ENCODE measurements around the gene MED7.

MED7 gene

DNA sequence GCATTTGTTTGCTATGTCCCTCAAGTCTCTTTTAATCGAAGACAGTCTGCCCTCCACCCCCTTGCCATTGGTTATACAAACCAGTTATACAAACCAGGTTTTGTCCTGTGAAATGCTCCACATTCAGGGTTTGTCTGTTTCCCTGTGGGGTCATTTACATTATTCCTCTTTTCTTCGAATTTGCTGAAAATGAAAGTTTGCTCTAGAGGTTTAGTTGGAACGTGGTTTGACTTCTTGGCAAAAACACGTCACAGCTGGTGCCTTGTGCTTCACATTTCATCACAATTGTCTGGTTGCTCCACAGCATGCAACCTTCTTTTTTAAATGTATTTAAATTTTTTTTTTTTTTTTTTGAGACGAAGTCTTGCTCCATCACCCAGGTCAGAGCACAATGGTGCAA is 29.7 kb downstream of the MED7 start:
- Histone ChIP-seq H3K4me1 (ENCODE audit: control insufficient read depth, insufficient read depth, low read length) (no peaks in the 10 kb centered on the region), H3K27ac (ENCODE audit: extremely low read depth, low read depth, low read length) (no peak overlapping the region), H3K36me3 (ENCODE audit: control insufficient read depth in 2 of 2, insufficient read depth in 1 of 2, low read length in 2 of 2) (no peaks in the 10 kb centered on the region), H3K4me3 (ENCODE audit: low read depth, low read length) (no peak overlapping the region), H3K9me3 (ENCODE audit: control insufficient read depth, insufficient read depth, low read depth, low read length) (no peaks in the 10 kb centered on the region)
- CTCF ChIA-PET: no interaction called here
- POLR2A ChIA-PET: no interaction called here
- TF ChIP-seq ZNF202 (tag by site-specific recombination; IDR thresholded peaks at IDR 0.05; ENCODE audit: borderline replicate concordance): no peak
- TF ChIP-seq ZNF596 (tag by site-specific recombination; IDR thresholded peaks at IDR 0.05): no peak
- TF ChIP-seq SP3 (tag by site-specific recombination; IDR thresholded peaks at IDR 0.05): no peak
- no peak for TF ChIP-seq TRIM28 (IDR thresholded peaks at IDR 0.05; ENCODE audit: borderline replicate concordance, low read length)
- no peak for TF ChIP-seq ZNF423 (tag by site-specific recombination; IDR thresholded peaks at IDR 0.05)
- TF ChIP-seq, protein P1, sequence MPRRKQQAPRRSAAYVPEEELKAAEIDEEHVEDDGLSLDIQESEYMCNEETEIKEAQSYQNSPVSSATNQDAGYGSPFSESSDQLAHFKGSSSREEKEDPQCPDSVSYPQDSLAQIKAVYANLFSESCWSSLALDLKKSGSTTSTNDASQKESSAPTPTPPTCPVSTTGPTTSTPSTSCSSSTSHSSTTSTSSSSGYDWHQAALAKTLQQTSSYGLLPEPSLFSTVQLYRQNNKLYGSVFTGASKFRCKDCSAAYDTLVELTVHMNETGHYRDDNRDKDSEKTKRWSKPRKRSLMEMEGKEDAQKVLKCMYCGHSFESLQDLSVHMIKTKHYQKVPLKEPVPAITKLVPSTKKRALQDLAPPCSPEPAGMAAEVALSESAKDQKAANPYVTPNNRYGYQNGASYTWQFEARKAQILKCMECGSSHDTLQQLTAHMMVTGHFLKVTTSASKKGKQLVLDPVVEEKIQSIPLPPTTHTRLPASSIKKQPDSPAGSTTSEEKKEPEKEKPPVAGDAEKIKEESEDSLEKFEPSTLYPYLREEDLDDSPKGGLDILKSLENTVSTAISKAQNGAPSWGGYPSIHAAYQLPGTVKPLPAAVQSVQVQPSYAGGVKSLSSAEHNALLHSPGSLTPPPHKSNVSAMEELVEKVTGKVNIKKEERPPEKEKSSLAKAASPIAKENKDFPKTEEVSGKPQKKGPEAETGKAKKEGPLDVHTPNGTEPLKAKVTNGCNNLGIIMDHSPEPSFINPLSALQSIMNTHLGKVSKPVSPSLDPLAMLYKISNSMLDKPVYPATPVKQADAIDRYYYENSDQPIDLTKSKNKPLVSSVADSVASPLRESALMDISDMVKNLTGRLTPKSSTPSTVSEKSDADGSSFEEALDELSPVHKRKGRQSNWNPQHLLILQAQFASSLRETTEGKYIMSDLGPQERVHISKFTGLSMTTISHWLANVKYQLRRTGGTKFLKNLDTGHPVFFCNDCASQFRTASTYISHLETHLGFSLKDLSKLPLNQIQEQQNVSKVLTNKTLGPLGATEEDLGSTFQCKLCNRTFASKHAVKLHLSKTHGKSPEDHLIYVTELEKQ (tag by site-specific recombination; IDR thresholded peaks at IDR 0.05; ENCODE audit: borderline replicate concordance): no peak
- TF ChIP-seq, protein P2, sequence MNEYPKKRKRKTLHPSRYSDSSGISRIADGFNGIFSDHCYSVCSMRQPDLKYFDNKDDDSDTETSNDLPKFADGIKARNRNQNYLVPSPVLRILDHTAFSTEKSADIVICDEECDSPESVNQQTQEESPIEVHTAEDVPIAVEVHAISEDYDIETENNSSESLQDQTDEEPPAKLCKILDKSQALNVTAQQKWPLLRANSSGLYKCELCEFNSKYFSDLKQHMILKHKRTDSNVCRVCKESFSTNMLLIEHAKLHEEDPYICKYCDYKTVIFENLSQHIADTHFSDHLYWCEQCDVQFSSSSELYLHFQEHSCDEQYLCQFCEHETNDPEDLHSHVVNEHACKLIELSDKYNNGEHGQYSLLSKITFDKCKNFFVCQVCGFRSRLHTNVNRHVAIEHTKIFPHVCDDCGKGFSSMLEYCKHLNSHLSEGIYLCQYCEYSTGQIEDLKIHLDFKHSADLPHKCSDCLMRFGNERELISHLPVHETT (tag by site-specific recombination; IDR thresholded peaks at IDR 0.05): no peak
- no peak for TF ChIP-seq ZNF292 (tag by site-specific recombination; IDR thresholded peaks at IDR 0.05; ENCODE audit: borderline replicate concordance, low read depth)
- TF ChIP-seq ZNF549 (tag by site-specific recombination; IDR thresholded peaks at IDR 0.05): no peak
- no peak for TF ChIP-seq ZBTB21 (tag by site-specific recombination; IDR thresholded peaks at IDR 0.05)
- no peak for TF ChIP-seq ZNF843 (tag by site-specific recombination; IDR thresholded peaks at IDR 0.05)
- TF ChIP-seq ZNF76 (tag by site-specific recombination; IDR thresholded peaks at IDR 0.05; ENCODE audit: borderline replicate concordance, low read depth): no peak
- no peak for TF ChIP-seq HOXC10 (CRISPR knock-in tag; IDR thresholded peaks at IDR 0.05)
- TF ChIP-seq, protein P3, sequence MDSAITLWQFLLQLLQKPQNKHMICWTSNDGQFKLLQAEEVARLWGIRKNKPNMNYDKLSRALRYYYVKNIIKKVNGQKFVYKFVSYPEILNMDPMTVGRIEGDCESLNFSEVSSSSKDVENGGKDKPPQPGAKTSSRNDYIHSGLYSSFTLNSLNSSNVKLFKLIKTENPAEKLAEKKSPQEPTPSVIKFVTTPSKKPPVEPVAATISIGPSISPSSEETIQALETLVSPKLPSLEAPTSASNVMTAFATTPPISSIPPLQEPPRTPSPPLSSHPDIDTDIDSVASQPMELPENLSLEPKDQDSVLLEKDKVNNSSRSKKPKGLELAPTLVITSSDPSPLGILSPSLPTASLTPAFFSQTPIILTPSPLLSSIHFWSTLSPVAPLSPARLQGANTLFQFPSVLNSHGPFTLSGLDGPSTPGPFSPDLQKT (IDR thresholded peaks at IDR 0.05; ENCODE audit: borderline replicate concordance, low read depth, low read length): no peak
- TF ChIP-seq KLF7 (tag by site-specific recombination; IDR thresholded peaks at IDR 0.05; ENCODE audit: borderline replicate concordance): no peak
- TF ChIP-seq ZNF791 (tag by site-specific recombination; IDR thresholded peaks at IDR 0.05): no peak
- no peak for TF ChIP-seq ZNF239 (tag by site-specific recombination; IDR thresholded peaks at IDR 0.05)
- no peak for TF ChIP-seq KLF8 (tag by site-specific recombination; IDR thresholded peaks at IDR 0.05)

DNA sequence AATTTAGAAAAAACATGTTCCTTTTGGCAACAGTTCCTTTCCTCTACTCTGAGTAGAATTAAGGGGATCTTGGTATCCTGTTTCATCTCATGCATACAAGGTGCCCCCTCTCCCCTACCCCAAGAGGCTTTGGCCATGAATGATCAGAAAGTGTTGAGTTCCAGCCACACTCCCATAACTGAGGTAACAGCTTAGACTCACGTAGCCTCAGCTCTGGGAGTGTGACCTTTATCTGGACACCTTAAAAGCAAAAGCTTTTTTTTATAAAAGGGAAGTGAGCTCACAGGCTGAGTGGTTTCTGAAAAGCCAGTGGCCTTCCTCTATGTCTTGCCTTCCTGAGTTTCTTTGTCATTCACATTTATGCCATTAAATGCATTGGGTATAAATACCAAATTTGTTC is 32.9 kb downstream of the MED7 start:
- Histone ChIP-seq H3K4me1 (ENCODE audit: control insufficient read depth, insufficient read depth, low read length) (no peaks in the 10 kb centered on the region), H3K4me3 (ENCODE audit: low read depth, low read length) (no peak overlapping the region), H3K27ac (ENCODE audit: extremely low read depth, low read depth, low read length) (no peak overlapping the region), H3K36me3 (ENCODE audit: control insufficient read depth in 2 of 2, insufficient read depth in 1 of 2, low read length in 2 of 2) (no peaks in the 10 kb centered on the region), H3K9me3 (ENCODE audit: control insufficient read depth, insufficient read depth, low read depth, low read length) (no peaks in the 10 kb centered on the region)
- ChIA-PET POLR2A (no interaction called here), CTCF (no interaction called here)
- TF ChIP-seq, protein P2 (tag by site-specific recombination; IDR thresholded peaks at IDR 0.05): no peak
- TF ChIP-seq ZNF404 (tag by site-specific recombination; IDR thresholded peaks at IDR 0.05): no peak
- no peak for TF ChIP-seq ZNF530 (tag by site-specific recombination; IDR thresholded peaks at IDR 0.05; ENCODE audit: low read depth)
- no peak for TF ChIP-seq SALL2 (tag by site-specific recombination; IDR thresholded peaks at IDR 0.05; ENCODE audit: borderline replicate concordance)
- TF ChIP-seq TRIM28 (IDR thresholded peaks at IDR 0.05; ENCODE audit: borderline replicate concordance, low read length): no peak
- TF ChIP-seq ZNF768 (tag by site-specific recombination; IDR thresholded peaks at IDR 0.05): no peak
- TF ChIP-seq, protein P4, sequence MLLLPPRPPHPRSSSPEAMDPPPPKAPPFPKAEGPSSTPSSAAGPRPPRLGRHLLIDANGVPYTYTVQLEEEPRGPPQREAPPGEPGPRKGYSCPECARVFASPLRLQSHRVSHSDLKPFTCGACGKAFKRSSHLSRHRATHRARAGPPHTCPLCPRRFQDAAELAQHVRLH (tag by site-specific recombination; IDR thresholded peaks at IDR 0.05): no peak
- TF ChIP-seq, protein P5, sequence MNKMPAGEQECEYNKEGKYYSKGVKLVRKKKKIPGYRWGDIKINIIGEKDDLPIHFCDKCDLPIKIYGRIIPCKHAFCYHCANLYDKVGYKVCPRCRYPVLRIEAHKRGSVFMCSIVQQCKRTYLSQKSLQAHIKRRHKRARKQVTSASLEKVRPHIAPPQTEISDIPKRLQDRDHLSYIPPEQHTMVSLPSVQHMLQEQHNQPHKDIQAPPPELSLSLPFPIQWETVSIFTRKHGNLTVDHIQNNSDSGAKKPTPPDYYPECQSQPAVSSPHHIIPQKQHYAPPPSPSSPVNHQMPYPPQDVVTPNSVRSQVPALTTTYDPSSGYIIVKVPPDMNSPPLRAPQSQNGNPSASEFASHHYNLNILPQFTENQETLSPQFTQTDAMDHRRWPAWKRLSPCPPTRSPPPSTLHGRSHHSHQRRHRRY (tag by site-specific recombination; IDR thresholded peaks at IDR 0.05): no peak
- TF ChIP-seq FEZF1 (tag by site-specific recombination; IDR thresholded peaks at IDR 0.05): no peak
- no peak for TF ChIP-seq ZNF23 (tag by site-specific recombination; IDR thresholded peaks at IDR 0.05; ENCODE audit: borderline replicate concordance)
- no peak for TF ChIP-seq ZBTB1 (tag by site-specific recombination; IDR thresholded peaks at IDR 0.05)
- no peak for TF ChIP-seq ZNF473 (tag by site-specific recombination; IDR thresholded peaks at IDR 0.05)
- TF ChIP-seq KLF1 (tag by site-specific recombination; IDR thresholded peaks at IDR 0.05): no peak
